Activated CD4-positive, CD25-positive, alpha-beta regulatory T cell (primary cell): Measurements from ENCODE around the gene TDRD7.

Source experiments
- DNase-seq, 4 experiments: peaks; one replicate each; lab custom pipeline; 2025; lab: John Stamatoyannopoulos, UW

TDRD7 gene

GRCh38 chr9:97386733-97387503, 25.0 kb upstream of the TDRD7 start:
- DNase-seq: peak in 3 of 4 experiments; percentile 42 to 79 (median 66)

DNA sequence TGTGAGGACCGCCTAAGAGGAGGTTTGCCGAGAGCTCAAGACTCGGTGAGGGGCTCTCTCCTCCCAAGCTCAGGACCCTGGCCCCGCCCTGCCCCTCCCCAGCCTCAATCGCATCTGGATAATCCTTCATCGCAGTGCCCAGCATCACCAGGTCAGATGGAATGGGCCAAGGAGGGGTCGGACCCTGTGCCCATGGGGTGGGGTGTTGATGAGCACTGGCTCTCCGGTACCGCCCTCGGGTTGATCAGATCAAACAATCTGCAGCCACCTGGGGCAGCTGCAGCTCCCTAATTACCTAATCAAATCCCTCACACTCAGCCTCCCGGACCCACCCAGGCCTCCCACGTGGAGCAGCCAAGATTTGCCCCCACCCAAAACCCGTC, 24.4 kb upstream of the TDRD7 start:
- DNase-seq: no peak

DNA sequence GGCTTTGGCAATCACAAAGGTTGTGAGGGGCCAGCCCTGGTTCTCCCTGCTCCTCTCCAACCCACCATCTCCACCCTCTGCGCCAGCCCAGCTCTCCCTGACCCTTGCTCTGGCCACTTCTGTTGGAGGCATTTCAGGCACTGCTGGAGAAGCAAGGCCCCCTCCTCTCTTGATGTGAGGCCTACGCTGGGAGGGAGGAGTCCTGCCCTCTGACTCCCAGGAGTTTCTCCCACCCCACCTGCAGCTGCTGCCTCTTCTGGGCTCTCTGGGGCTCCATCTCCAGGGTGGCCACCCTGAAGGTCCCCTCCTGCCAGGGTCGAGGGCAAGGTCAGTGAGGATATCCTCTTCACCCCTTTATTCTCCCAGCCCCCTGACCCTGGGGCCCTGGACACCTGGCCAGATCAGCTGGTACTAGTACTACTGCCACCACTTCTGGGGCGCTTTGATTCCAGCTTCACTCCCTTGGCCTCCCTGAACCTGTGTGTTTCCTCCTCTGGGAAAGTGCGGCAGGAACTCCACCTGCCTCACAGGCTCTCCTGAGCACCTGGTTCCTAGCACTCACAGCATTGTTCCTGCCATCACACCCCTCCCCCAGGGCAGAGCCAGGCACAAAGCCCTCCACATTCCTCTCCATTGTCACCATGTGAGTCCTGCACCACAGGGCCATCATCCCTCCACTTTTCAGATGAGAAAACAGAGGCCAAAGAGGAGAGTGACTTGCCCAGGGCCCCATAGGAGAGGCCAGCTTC, 23.8 kb upstream of the TDRD7 start:
- no peak for DNase-seq

GRCh38 chr9:97388721-97389238, 23.1 kb upstream of the TDRD7 start:
- no peak for DNase-seq

DNA sequence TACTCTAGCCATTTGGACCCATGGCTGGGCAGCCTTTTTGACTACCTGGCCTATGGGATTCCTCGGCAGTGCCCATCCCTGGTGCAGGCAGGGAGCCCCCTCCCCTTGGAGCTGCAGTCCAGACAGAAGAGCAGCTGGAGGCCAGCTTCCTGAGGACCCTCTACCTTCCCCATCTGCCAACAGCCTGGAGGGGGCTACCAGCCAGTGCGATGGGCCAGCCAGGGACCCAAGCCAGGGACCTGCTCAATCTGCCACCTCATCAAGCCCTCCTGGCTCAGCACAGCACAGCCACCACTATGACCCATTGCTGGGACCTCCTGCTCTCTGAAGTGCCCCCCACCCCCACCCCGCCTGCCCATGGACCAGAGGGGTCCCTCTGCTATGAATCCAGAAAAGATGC, 22.6 kb upstream of the TDRD7 start:
- DNase-seq: no peak

GRCh38 chr9:97390791-97391406, 21.0 kb upstream of the TDRD7 start:
- no peak for DNase-seq

GRCh38 chr9:97394881-97395280, 17.0 kb upstream of the TDRD7 start:
- no peak for DNase-seq

GRCh38 chr9:97395745-97396144, 16.2 kb upstream of the TDRD7 start:
- no peak for DNase-seq

DNA sequence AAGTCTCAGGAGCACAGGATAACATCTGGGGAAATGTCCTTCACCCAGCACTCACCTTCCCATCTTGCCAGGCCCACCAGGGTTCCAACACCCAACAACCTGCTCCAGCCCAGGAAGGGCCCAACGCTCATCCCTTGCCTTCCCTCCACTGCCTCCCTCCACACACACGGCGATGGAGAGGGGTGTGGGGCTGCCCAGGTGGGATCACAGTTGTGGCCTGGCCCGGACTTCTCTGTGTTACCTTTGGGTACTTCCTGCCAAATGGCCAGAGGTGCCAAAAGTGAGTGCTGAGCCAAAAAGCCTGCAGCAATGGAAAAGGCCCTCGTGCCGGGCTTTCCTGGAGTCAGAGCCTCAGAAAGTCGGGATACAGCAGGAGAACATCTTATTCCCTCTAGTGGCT, 15.6 kb upstream of the TDRD7 start:
- DNase-seq: no peak

GRCh38 chr9:97397220-97397619, 14.7 kb upstream of the TDRD7 start:
- no peak for DNase-seq

GRCh38 chr9:97398999-97399758, 12.7 kb upstream of the TDRD7 start:
- DNase-seq: peak; percentile 34 to 53 (median 47)

DNA sequence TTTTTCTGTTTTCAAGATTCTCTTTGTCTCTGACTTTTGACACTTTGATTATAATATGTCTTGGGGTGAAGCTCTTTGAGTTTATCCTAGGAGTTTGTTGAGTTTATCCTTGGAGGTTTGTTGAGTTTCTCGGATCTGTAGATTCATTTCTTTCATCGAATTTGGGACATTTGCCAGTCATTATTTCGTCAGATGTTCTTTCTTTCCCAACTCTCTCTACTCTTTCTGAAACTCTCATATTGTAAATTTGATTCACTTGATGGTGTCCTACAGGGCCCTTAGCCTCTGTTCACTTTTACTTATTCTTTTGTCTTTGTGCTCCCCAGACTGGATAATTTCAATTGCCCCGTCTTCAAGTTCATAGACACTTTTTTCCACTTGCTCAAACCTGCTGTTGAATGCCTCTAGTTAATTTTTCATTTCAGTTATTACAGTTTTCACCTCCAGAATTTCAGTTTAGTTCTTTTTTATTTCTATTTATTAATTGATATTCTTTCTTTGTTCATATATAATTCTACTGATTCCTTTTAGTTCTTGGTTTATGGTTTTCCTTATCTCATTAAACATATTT, 8.1 kb upstream of the TDRD7 start:
- no peak for DNase-seq

- no peak for DNase-seq
These were observed 6.3 kb upstream of the TDRD7 start for GRCh38 chr9:97405551-97405950.

DNA sequence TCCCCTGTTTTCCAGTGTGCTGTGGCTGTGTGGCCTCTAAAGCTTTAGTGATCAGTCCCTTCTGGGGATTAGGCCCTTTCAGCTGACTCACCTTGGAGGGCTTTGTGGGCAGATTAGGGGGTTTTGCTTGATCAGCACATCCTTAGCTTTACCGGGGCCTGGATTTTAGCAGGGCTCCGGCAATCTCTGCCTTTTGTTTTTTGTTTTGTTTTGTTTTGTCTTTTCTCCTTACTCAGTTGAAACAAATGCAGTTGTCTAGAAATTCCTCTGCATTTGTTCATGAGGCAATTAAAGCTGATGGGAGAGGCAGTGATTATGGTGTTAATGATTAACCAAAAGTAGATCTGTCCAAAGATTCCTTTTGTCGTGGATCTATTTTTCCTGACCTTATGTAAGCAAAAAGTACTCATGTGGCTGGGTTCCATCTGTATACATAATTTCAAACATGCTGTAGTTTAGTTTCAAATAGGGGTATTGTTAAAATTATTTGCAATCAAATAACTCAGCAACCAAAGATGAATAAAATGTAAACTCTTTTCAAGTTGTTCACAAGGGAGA, 5.2 kb upstream of the TDRD7 start:
- no peak for DNase-seq

DNA sequence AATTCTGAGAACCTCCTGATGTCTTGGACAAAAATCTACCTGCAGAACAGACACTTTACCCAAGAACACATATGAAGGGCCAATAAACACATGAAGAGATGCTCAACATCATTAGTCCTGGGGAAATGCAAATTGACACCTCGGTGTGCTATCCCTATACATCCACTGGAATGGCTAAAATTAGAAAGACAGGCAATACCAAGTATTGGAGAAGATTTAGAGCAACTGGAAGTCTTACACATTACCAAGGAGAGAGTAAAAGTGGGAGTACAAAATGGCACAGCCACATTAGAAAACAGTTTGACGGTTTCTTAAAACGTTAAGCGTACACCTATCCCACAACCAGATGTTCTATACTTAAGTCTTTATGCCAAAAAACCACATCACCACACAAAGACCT, 3.3 kb upstream of the TDRD7 start:
- no peak for DNase-seq

DNA sequence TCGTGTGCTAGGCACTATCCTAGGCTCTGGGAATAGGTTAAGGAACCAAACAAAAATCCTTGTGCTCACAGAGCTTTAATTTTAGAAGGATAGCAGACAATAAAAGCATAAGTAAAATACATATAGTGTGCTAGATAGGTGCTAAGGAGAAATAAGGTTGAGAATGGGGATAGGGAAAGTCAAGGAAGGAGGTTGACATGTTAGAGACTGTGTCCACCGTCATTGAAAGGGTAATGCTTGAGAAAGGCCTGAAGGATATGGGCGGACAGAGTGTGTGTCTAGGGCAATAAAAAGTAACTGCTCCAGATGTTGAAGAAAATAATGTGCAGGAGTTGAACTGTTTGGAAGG, 482 bp upstream of the TDRD7 start:
- no peak for DNase-seq

GRCh38 chr9:97412626-97413385, 910 bp downstream of the TDRD7 start:
- DNase-seq: no peak

- DNase-seq: no peak
These were observed 1.6 kb downstream of the TDRD7 start for GRCh38 chr9:97413462-97413861.

GRCh38 chr9:97415146-97415545, 3.2 kb downstream of the TDRD7 start:
- no peak for DNase-seq

- no peak for DNase-seq
These were observed 7.0 kb downstream of the TDRD7 start for GRCh38 chr9:97418880-97419279.
